ENCODE measurements around the gene RPN2.

The RPN2 gene

DNA sequence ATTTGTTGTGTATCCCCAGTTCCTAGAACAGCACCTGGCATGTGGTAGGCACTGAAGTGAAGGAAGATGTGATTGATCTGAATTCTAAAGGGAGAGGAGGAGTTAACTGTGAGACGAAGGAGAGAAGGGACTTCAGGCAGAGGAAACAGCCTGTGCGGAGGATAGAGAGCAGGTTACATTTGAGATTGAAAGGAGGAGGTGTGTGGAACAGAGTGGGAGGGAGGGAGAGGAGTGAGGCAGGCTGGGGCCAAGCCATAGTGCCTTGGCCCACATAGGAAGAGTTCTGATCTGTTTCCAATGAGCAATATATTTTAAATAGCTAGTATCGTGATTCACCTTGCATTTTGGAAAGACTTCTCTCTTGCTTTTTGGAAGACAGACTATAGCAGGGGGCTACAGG is 14.1 kb downstream of the RPN2 start:
- no peak overlapping the region for H3K4me3 ChIP-seq (ENCODE audit: low read length)
- no peak for DNase-seq (ENCODE audit: low read depth)
- TF ChIP-seq CTCF (conservative IDR thresholded peaks at IDR 0.05; ENCODE audit: low read depth, low read length) = no peak

DNA sequence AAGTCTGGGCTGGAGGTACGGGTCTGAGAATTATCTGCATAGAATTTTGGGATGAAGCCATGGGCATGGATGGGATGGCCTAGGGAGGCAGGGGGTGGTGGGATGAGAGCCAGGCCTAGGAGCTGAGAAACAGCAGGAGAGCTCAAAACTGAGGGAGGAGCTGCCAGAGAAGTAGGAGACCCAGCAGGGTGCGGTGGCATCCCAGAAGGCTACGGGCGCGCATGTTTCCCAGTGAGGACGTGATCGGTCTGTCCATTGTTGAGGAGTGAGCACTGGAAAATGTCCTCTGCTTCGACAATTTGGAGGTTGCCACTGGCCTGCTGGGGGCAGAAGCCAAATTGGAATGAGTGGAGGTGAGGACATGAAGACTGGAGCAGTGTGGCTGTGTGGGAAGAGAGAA is 14.7 kb downstream of the RPN2 start:
- no peak overlapping the region for H3K4me3 ChIP-seq (ENCODE audit: low read length)
- no peak for TF ChIP-seq CTCF (conservative IDR thresholded peaks at IDR 0.05; ENCODE audit: low read depth, low read length)
- DNase-seq (ENCODE audit: low read depth) = no peak

DNA sequence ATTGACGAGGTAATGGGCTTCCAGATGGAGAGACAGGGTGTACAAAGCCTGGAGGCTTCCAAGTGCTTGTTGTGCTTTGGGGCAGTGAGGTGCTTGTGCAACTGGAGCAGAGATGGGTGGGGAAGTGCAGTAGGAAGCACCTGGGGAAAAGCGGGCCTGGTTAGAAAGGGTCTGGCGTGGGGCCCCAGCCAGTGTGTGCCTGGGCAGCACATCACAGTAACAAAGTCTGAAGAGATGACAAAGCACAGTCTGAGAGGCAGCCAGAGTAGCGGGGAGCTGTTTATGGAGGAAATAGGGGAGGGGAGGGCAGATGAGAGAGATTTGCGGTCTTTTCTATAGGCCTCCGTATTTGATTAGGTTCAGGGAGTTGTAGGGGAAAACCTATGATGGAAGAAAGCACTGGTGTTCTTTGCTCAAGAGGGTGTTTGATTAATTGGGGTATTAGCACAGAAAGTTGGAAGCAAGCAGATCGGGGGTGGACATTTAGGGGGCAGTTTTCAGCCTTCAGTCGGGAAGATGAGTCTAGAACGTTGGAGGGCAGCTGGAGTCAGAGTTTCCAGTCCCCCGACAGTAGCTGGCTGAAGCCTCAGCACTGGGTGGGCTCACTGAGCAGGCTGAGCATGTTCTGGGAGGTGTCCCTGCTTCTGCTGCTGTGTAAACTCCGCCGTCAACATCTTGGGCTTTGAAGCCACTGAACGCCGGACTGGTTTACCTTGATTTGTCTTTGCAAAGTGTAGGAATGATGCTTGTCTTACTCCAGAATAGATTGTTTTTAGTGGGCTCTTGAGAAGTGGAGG is 15.7 kb downstream of the RPN2 start:
- no peak for DNase-seq (ENCODE audit: low read depth)
- H3K4me3 ChIP-seq (ENCODE audit: low read length) = no peak overlapping the region
- no peak for TF ChIP-seq CTCF (conservative IDR thresholded peaks at IDR 0.05; ENCODE audit: low read depth, low read length)

GRCh38 chr20:37198932-37199660 is 20.0 kb downstream of the RPN2 start:
- no peak for TF ChIP-seq CTCF (conservative IDR thresholded peaks at IDR 0.05; ENCODE audit: low read depth, low read length)
- DNase-seq (ENCODE audit: low read depth) = no peak
- no peak overlapping the region for H3K4me3 ChIP-seq (ENCODE audit: low read length)

GRCh38 chr20:37200376-37200775 is 21.2 kb downstream of the RPN2 start:
- TF ChIP-seq CTCF (conservative IDR thresholded peaks at IDR 0.05; ENCODE audit: low read depth, low read length) = no peak
- H3K4me3 ChIP-seq (ENCODE audit: low read length) = no peak overlapping the region
- no peak for DNase-seq (ENCODE audit: low read depth)

DNA sequence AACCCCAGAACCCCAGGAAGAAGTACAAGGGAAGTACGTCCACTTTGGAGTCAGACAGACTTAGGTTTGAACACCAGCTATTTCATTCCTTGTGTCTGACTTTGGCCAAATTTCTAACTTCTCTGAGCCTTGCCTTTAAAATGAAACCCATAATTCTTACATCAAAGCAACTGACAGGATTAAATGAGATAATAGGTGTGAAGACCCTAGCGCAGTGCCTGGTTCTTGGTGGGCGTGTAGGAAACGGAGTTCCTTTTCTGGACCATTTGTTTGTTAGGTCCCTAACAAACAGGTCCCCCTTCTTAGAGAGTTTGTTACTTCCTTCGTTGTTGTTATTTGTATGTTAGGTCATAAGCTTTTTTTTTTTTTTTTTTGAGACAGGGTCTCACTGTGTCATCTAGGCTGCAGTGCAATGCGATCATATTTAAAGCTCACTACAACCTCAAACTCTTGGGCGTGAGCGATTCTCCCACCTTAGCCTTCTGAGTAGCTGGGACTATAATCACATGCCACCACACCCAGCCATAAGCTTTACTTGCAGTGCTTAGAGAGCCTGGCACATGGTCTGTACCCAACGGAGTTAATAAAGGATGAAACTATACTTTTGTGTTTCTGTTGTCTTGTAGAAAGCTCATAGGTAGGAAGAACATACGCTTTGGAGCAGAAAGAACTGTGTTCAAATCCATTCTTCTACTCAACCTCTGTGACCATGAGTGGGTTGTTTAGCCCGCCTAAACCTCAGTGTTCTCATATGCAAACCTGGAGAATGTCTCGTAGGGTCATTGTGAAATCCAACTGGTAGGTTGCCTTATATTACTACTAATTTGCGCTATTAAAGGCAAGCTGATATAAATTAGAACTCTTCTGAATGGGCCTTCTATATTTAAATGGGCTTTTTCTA is 22.0 kb downstream of the RPN2 start:
- TF ChIP-seq CTCF (conservative IDR thresholded peaks at IDR 0.05; ENCODE audit: low read depth, low read length) = no peak
- no peak overlapping the region for H3K4me3 ChIP-seq (ENCODE audit: low read length)
- no peak for DNase-seq (ENCODE audit: low read depth)
